HFF-Myc (cell line): ENCODE results near the gene CADM1.

Source experiments
- DNase-seq: peaks from one replicate; pipeline ENCODE4 v3.0.0-alpha.2; 2011; ENCODE audit warnings: low read depth; ENCODE audit errors: extremely low read depth
- H3K4me3 ChIP-seq: replicated peaks from 2 replicates; pipeline ENCODE4 v1.5.1; 2011; ENCODE audit warnings: low read depth, mild to moderate bottlenecking, control low read depth, low read length
- CTCF ChIP-seq: IDR thresholded peaks from 2 replicates; pipeline ENCODE4 v1.5.1; 2012; ENCODE audit warnings: mild to moderate bottlenecking, low read depth, low read length, control low read depth; ENCODE audit errors: missing control alignments

CADM1 gene

GRCh38 chr11:115202074-115202473 lies 302.1 kb downstream of the CADM1 start:
- TF ChIP-seq CTCF, result no peak
- no peak for DNase-seq
- H3K4me3 ChIP-seq, result no peak overlapping the region

GRCh38 chr11:115201111-115201792 lies 303.0 kb downstream of the CADM1 start:
- TF ChIP-seq CTCF, result no peak
- peak; percentile 35 for DNase-seq
- H3K4me3 ChIP-seq, result no peak overlapping the region

- no peak for TF ChIP-seq CTCF
- no peak for DNase-seq
- no peak overlapping the region for H3K4me3 ChIP-seq
These were observed 304.6 kb downstream of the CADM1 start for GRCh38 chr11:115199481-115200069.

- DNase-seq, result no peak
- no peak for TF ChIP-seq CTCF
- H3K4me3 ChIP-seq, result no peak overlapping the region
These were observed 305.9 kb downstream of the CADM1 start for GRCh38 chr11:115198321-115198741.

- no peak for TF ChIP-seq CTCF
- no peak for DNase-seq
- no peak overlapping the region for H3K4me3 ChIP-seq
These were observed 306.8 kb downstream of the CADM1 start for GRCh38 chr11:115197433-115197832.

GRCh38 chr11:115197031-115197430 lies 307.2 kb downstream of the CADM1 start:
- no peak overlapping the region for H3K4me3 ChIP-seq
- no peak for DNase-seq
- no peak for TF ChIP-seq CTCF

GRCh38 chr11:115194802-115195110 lies 309.5 kb downstream of the CADM1 start:
- no peak overlapping the region for H3K4me3 ChIP-seq
- no peak for DNase-seq
- TF ChIP-seq CTCF, result no peak
